Trophoblast cell (in vitro differentiated cells and primary cell): ENCODE measurements around the gene LCE4A.
"Not testable (repeated sequence)": the region's sequence is repeated elsewhere in the genome, so short reads cannot be mapped to it uniquely, and the experiment has no call there.

Source experiments
- DNase-seq, 2 donors: peaks; one replicate each; pipeline ENCODE4 v3.0.0-alpha.2; 2016
- H2AFZ ChIP-seq: 2 replicates; pipeline ENCODE4 v1.6.1; 2013; ENCODE audit warnings: low read length, moderate library complexity, mild to moderate bottlenecking; ENCODE audit not compliant: insufficient read depth, poor library complexity
- H2AK5ac ChIP-seq: 2 replicates; pipeline ENCODE4 v1.6.1; 2013; ENCODE audit warnings: mild to moderate bottlenecking, low read length
- H2BK120ac ChIP-seq: 2 replicates; pipeline ENCODE4 v1.6.1; 2013; ENCODE audit warnings: low read length, mild to moderate bottlenecking, moderate library complexity; ENCODE audit not compliant: insufficient read depth, poor library complexity
- H2BK12ac ChIP-seq: 2 replicates; pipeline ENCODE4 v1.6.1; 2013; ENCODE audit warnings: mild to moderate bottlenecking, low read length, moderate library complexity
- H2BK5ac ChIP-seq: 2 replicates; pipeline ENCODE4 v1.6.1; 2013; ENCODE audit warnings: low read length, low read depth, moderate library complexity, mild to moderate bottlenecking; ENCODE audit not compliant: poor library complexity
- H3K14ac ChIP-seq: 2 replicates; pipeline ENCODE4 v1.6.1; 2013; ENCODE audit warnings: mild to moderate bottlenecking, low read length
- H3K18ac ChIP-seq: 2 replicates; pipeline ENCODE4 v1.6.1; 2013; ENCODE audit warnings: mild to moderate bottlenecking, low read length
- H3K23ac ChIP-seq: 2 replicates; pipeline ENCODE4 v1.6.1; 2013; ENCODE audit warnings: low read length
- H3K27ac ChIP-seq: 2 replicates; pipeline ENCODE4 v1.5.1; 2013; ENCODE audit warnings: low read depth, mild to moderate bottlenecking, inconsistent platforms, low read length, moderate library complexity
- H3K27me3 ChIP-seq: 2 replicates; pipeline ENCODE4 v1.6.1; 2013; ENCODE audit warnings: inconsistent platforms, mild to moderate bottlenecking, low read length, moderate library complexity; ENCODE audit not compliant: insufficient read depth
- H3K36me3 ChIP-seq, 2 experiments: 1 replicate in 1 of 2; 2 replicates in 1 of 2; pipeline ENCODE4 v1.6.1; 2013; ENCODE audit warnings: low read length in 2 of 2, mild to moderate bottlenecking in 2 of 2, moderate library complexity in 1 of 2; ENCODE audit not compliant: insufficient read depth in 2 of 2, control insufficient read depth in 1 of 2
- H3K4ac ChIP-seq: 2 replicates; pipeline ENCODE4 v1.6.1; 2013; ENCODE audit warnings: low read depth, mild to moderate bottlenecking, low read length, moderate library complexity
- H3K4me1 ChIP-seq, 2 experiments: 1 replicate in 1 of 2; 2 replicates in 1 of 2; pipeline ENCODE4 v1.6.1; 2013; ENCODE audit warnings: low read length in 2 of 2, mild to moderate bottlenecking in 2 of 2, moderate library complexity in 1 of 2; ENCODE audit not compliant: insufficient read depth in 2 of 2, control insufficient read depth in 1 of 2
- H3K4me2 ChIP-seq: 2 replicates; pipeline ENCODE4 v1.6.1; 2013; ENCODE audit warnings: inconsistent platforms, mild to moderate bottlenecking, low read length, moderate library complexity
- H3K4me3 ChIP-seq: 2 replicates; pipeline ENCODE4 v1.5.1; 2013; ENCODE audit warnings: mild to moderate bottlenecking, low read depth, low read length, inconsistent platforms
- H3K79me1 ChIP-seq: one replicate; pipeline ENCODE4 v1.6.1; 2013; ENCODE audit warnings: low read length
- H3K79me2 ChIP-seq: 2 replicates; pipeline ENCODE4 v1.6.1; 2013; ENCODE audit warnings: low read length, mild to moderate bottlenecking; ENCODE audit not compliant: control insufficient read depth, insufficient read depth, poor library complexity
- H3K9ac ChIP-seq: 2 replicates; pipeline ENCODE4 v1.6.1; 2013; ENCODE audit warnings: mild to moderate bottlenecking, low read length
- H3K9me3 ChIP-seq: 2 replicates; pipeline ENCODE4 v1.6.1; 2013; ENCODE audit warnings: low read depth, mild to moderate bottlenecking, control low read depth, inconsistent platforms, low read length; ENCODE audit not compliant: insufficient read depth
- H4K12ac ChIP-seq: 2 replicates; pipeline ENCODE4 v1.6.1; 2013; ENCODE audit warnings: low read depth, mild to moderate bottlenecking, low read length, moderate library complexity
- H4K8ac ChIP-seq: 2 replicates; pipeline ENCODE4 v1.6.1; 2013; ENCODE audit warnings: low read depth, mild to moderate bottlenecking, low read length, moderate library complexity
- H4K91ac ChIP-seq: one replicate; pipeline ENCODE4 v1.6.1; 2013; ENCODE audit warnings: low read depth, mild to moderate bottlenecking, low read length, moderate library complexity
- WGBS: extraction: QIAGEN DNeasy Blood & Tissue Kit; methylation state at CpG from one replicate; pipeline ENCODE4 v1.1.7; 2013; ENCODE audit warnings: missing lambda C conversion rate; ENCODE audit not compliant: insufficient read length, insufficient coverage; ENCODE audit errors: extremely low coverage; 5-methylcytosine and 5-hydroxymethylcytosine counted together

The LCE4A gene

DNA sequence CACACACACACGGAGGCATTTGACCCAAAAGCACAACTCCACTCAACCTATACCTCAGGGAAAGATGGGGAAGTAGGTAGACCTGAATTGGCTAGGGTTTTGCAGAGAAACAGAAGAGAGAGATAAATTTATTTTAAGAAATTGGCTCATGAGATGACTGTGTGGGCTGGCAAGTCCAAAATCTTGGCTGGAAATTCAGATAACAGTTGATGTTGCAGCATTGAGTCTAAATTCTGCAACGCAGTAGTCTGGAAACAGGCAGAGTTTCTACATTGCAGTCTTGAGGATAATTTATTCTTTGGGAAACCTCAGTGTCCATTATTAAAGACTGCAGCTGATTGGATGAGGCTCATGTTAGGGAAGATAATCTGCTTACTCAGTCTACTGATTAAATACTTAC, 26.3 kb upstream of the LCE4A start:
- Histone ChIP-seq H4K8ac (no peak overlapping the region), H3K27me3 (no peaks in the 10 kb centered on the region), H3K23ac (no peak overlapping the region), H2BK5ac (no peak overlapping the region), H3K9ac (no peak overlapping the region), H3K18ac (no peak overlapping the region), H3K4me2 (no peak overlapping the region), H2BK120ac (no peak overlapping the region), H3K36me3 (no peaks in the 10 kb centered on the region), H3K79me1 (no peaks in the 10 kb centered on the region), H2BK12ac (no peak overlapping the region), H4K12ac (no peak overlapping the region), H3K14ac (no peak overlapping the region), H3K79me2 (no peaks in the 10 kb centered on the region), H3K4ac (no peak overlapping the region), H3K4me3 (no peak overlapping the region), H2AFZ (no peak overlapping the region), H3K27ac (no peak overlapping the region), H2AK5ac (no peak overlapping the region), H3K9me3 (peaks cover 17% of the 10 kb centered on the region), H3K4me1 (no peaks in the 10 kb centered on the region), H4K91ac (no peak overlapping the region)
- WGBS: no CpG with 5 or more reads among the region's 2 CpGs
- no peak for DNase-seq

- H3K23ac ChIP-seq: no peak overlapping the region
- no peak overlapping the region for H4K12ac ChIP-seq
- H3K4me1 ChIP-seq: no peaks in the 10 kb centered on the region
- H3K27ac ChIP-seq: no peak overlapping the region
- peaks cover 8% of the 10 kb centered on the region for H3K9me3 ChIP-seq
- no peak overlapping the region for H3K9ac ChIP-seq
- DNase-seq: peak in 1 of 2 donors; percentile 66
- H3K36me3 ChIP-seq: no peaks in the 10 kb centered on the region
- no peak overlapping the region for H2AFZ ChIP-seq
- H2BK5ac ChIP-seq: no peak overlapping the region
- H3K4me2 ChIP-seq: no peak overlapping the region
- H3K4ac ChIP-seq: no peak overlapping the region
- H3K14ac ChIP-seq: no peak overlapping the region
- no peak overlapping the region for H2BK120ac ChIP-seq
- H4K8ac ChIP-seq: no peak overlapping the region
- H3K79me2 ChIP-seq: no peaks in the 10 kb centered on the region
- H3K18ac ChIP-seq: no peak overlapping the region
- H2BK12ac ChIP-seq: no peak overlapping the region
- H3K27me3 ChIP-seq: no peaks in the 10 kb centered on the region
- H2AK5ac ChIP-seq: no peak overlapping the region
- no peaks in the 10 kb centered on the region for H3K79me1 ChIP-seq
- H3K4me3 ChIP-seq: no peak overlapping the region
- no peak overlapping the region for H4K91ac ChIP-seq
Observed at GRCh38 chr1:152683846-152684245, 24.1 kb upstream of the LCE4A start.

DNA sequence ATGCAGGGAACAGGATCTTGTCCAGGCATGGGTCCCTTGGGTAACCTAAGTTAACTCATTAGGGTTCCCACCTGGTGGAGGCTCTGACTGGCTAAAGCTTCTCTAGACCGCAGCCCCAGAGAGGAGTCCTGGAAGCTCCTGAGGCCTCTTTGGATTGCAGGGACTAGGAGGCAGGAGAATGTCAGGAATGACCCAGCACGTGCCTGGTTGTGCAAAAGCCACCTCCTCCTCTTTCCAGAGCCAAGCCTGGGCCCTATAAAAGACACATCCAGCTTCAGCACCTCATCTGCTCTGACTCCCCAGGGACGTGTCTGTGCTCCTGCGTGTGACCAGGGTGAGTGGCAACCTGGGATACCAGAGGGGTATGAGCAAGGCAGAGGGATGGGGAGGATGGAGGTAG, 22.1 kb upstream of the LCE4A start, which contains the start of gene LCE2B:
LCE2B (plus strand) TSS at position 301 of the 400 bp plus-strand sequence. CDS start 721 bp downstream, outside the sequence.
- not testable (repeated sequence) for H2AK5ac ChIP-seq, H3K79me2 ChIP-seq, H3K27ac ChIP-seq, H3K9ac ChIP-seq, H3K23ac ChIP-seq, H2BK5ac ChIP-seq, H2BK120ac ChIP-seq, H3K4me3 ChIP-seq, H3K4ac ChIP-seq, H3K18ac ChIP-seq, H3K27me3 ChIP-seq, H3K9me3 ChIP-seq, H2AFZ ChIP-seq, H2BK12ac ChIP-seq, H3K36me3 ChIP-seq, H3K14ac ChIP-seq, H3K4me1 ChIP-seq, H4K8ac ChIP-seq, H3K79me1 ChIP-seq, H3K4me2 ChIP-seq, H4K12ac ChIP-seq, H4K91ac ChIP-seq
- WGBS: no CpG with 5 or more reads among the region's 4 CpGs
- DNase-seq: peak in 1 of 2 donors; percentile 30

- H4K91ac ChIP-seq: no peak within 1 kb of the TSS
- no peak within 1 kb of the TSS for H3K4ac ChIP-seq
- no peaks in the 10 kb centered on the region for H3K79me2 ChIP-seq
- H2BK12ac ChIP-seq: no peak within 1 kb of the TSS
- H3K36me3 ChIP-seq: no peaks in the 10 kb centered on the region
- H3K14ac ChIP-seq: no peak within 1 kb of the TSS
- no peak within 1 kb of the TSS for H3K27ac ChIP-seq
- no CpG with 5 or more reads among the region's 4 CpGs for WGBS
- no peak within 1 kb of the TSS for H2AFZ ChIP-seq
- H3K9me3 ChIP-seq: peaks cover 20% of the 10 kb centered on the region
- DNase-seq: peak; percentile 24 to 46
- no peak within 1 kb of the TSS for H3K18ac ChIP-seq
- H4K8ac ChIP-seq: no peak within 1 kb of the TSS
- H4K12ac ChIP-seq: no peak within 1 kb of the TSS
- no peak within 1 kb of the TSS for H3K4me3 ChIP-seq
- no peak within 1 kb of the TSS for H2BK5ac ChIP-seq
- H2BK120ac ChIP-seq: no peak within 1 kb of the TSS
- H3K23ac ChIP-seq: no peak within 1 kb of the TSS
- no peak within 1 kb of the TSS for H2AK5ac ChIP-seq
- H3K27me3 ChIP-seq: no peaks in the 10 kb centered on the region
- no peak within 1 kb of the TSS for H3K4me2 ChIP-seq
- no peaks in the 10 kb centered on the region for H3K4me1 ChIP-seq
- H3K79me1 ChIP-seq: no peaks in the 10 kb centered on the region
- no peak within 1 kb of the TSS for H3K9ac ChIP-seq
Observed at GRCh38 chr1:152697701-152698600, 10.0 kb upstream of the LCE4A start, which contains the start of gene LCE2A. Gene LCE2A, plus strand, starts transcription at chr1:152698345. Its CDS starts 557 bp downstream, at chr1:152698902.
